GM18858 (cell line): ENCODE results near the gene CD44.

Experiments used
- ATAC-seq: cut with Tn5 transposase; IDR thresholded peaks from one replicate; pipeline ENCODE4 v1.9.1; 2021; ENCODE audit not compliant: unreplicated experiment

The CD44 gene

GRCh38 chr11:35173011-35173511 is 34.1 kb downstream of the CD44 start:
- peak; percentile 71 for ATAC-seq

GRCh38 chr11:35173616-35174566 is 34.9 kb downstream of the CD44 start:
- ATAC-seq, result no peak

GRCh38 chr11:35174666-35175065 is 35.7 kb downstream of the CD44 start:
- no peak for ATAC-seq

- ATAC-seq, result no peak
Observed at GRCh38 chr11:35177370-35177769, 38.4 kb downstream of the CD44 start.

GRCh38 chr11:35178067-35178805 is 39.3 kb downstream of the CD44 start:
- ATAC-seq, result no peak

- no peak for ATAC-seq
Observed at GRCh38 chr11:35178873-35179272, 39.9 kb downstream of the CD44 start.

- no peak for ATAC-seq
Observed at GRCh38 chr11:35179466-35180135, 40.6 kb downstream of the CD44 start.

GRCh38 chr11:35180317-35181233 is 41.6 kb downstream of the CD44 start:
- ATAC-seq, result no peak

GRCh38 chr11:35182317-35182939 is 43.5 kb downstream of the CD44 start:
- ATAC-seq, result peak; percentile 61

GRCh38 chr11:35183326-35183925 is 44.5 kb downstream of the CD44 start:
- ATAC-seq, result no peak

- ATAC-seq, result no peak
Observed at GRCh38 chr11:35185696-35186095, 46.7 kb downstream of the CD44 start.

- no peak for ATAC-seq
Observed at GRCh38 chr11:35187996-35188395, 49.0 kb downstream of the CD44 start.

GRCh38 chr11:35190804-35191348 is 51.9 kb downstream of the CD44 start:
- no peak for ATAC-seq

- no peak for ATAC-seq
Observed at GRCh38 chr11:35192347-35192746, 53.4 kb downstream of the CD44 start.

- ATAC-seq, result no peak
Observed at GRCh38 chr11:35193767-35194166, 54.8 kb downstream of the CD44 start.

GRCh38 chr11:35197292-35197691 is 58.3 kb downstream of the CD44 start:
- no peak for ATAC-seq

GRCh38 chr11:35200811-35201341 is 61.9 kb downstream of the CD44 start:
- no peak for ATAC-seq

- ATAC-seq, result no peak
Observed at GRCh38 chr11:35204614-35205013, 65.6 kb downstream of the CD44 start.

GRCh38 chr11:35206616-35207015 is 67.6 kb downstream of the CD44 start:
- no peak for ATAC-seq
